Measurements from ENCODE around the gene RCOR1. TPM values are rescaled to one million over a fixed set of nuclear protein-coding genes. Genes with fewer than 3 reads are reported as not detected.
"Not testable (repeated sequence)": the region's sequence is repeated elsewhere in the genome, so short reads cannot be mapped to it uniquely, and the experiment has no call there.

Gene RCOR1
- total RNA-seq, 5 donors from 2014 or later (not counting 1 experiment from before 2014, with no cell fraction given): 17.7 to 25.0 (median 18.7) TPM

DNA sequence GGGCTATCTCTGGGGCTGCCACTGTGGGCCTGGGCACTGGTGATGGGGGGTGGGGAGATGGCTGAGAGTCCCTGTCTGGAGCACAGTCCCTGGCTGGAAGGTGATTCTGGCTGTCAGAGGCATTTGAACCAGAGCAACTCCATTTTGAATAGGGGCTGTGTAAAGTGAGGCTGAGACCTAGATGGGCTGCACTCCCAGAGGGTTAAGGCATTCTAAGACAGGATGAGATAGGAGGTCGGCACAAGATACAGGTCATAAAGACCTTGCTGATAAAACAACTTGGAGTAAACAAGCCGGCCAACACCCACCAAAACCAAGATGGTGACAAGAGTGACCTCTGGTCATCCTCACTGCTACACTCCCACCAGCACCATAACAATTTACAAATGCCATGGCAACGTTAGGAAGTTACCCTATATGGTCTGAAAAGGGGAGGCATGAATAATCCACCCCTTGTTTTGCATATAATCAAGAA is 41.5 kb upstream of the RCOR1 start:
- H3K4me3 ChIP-seq (ENCODE audit: control insufficient read depth in 1 of 2, extremely low read depth in 1 of 2, low read length in 1 of 2); POLR2A ChIA-PET; H3K9me3 ChIP-seq; H3K36me3 Mint-ChIP-seq; CTCF ChIA-PET; H3K27ac ChIP-seq (ENCODE audit: low read length); H3K4me1 Mint-ChIP-seq; H3K9me3 Mint-ChIP-seq; ATAC-seq (replicated peaks in 1 of 4); H3K36me3 ChIP-seq (ENCODE audit: control insufficient read depth in 2 of 2, extremely low read depth in 1 of 2, insufficient read depth in 1 of 2, low read length in 1 of 2); DNase-seq; H3K4me3 Mint-ChIP-seq; H3K27ac Mint-ChIP-seq: not testable (repeated sequence)
- Histone ChIP-seq H3K27me3 (replicated peaks in 1 of 2; ENCODE audit: control insufficient read depth in 2 of 2, extremely low read depth in 1 of 2, insufficient read depth in 2 of 2, low read length in 1 of 2) (peaks cover 2 to 43% of the 10 kb centered on the region in 2 experiments), H3K4me1 (ENCODE audit: control insufficient read depth in 1 of 2, extremely low read depth in 1 of 2, insufficient read depth in 2 of 2, low read length in 2 of 2) (peaks cover 3 to 11% of the 10 kb centered on the region in 2 experiments)
- no CpG with 5 or more reads among the region's 3 CpGs for WGBS (ENCODE audit: insufficient coverage)
- peaks cover 21 to 24% of the 10 kb centered on the region in 2 donors for H3K27me3 Mint-ChIP-seq

DNA sequence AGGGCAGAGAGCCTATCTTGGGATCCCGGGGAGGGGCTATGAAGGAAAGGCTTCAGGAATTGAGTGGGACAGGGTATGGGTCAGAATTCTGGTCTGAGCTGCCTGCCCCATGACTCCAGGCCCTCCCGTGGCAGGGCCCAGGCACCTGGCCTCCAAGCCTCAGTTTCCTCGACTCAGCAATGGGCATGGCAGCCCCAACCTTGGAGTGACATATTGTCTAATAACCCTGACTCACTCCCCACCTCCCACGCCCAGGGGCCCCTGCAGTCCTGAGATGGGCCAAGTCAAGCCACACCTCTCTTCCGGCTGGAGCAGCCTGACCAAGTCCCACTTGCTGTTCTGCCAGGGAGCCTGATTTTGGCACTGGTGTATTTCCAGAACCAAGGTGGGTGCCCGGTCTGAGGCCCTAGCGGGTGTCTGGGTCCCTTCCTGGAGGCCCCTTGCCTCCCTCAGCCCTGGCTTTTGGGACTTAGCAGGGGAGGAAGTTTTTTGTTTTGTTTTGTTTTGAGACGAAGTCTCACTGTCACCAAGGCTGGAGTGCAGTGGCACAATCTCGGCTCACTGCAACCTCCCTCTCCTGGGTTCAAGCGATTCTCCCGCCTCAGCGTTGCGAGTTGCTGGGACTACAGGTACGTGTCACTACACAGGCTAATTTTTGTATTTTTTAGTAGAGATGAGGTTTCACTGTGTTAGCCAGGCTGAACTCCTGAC is 40.3 kb upstream of the RCOR1 start:
- peaks cover 14 to 16% of the 10 kb centered on the region in 2 donors for H3K27me3 Mint-ChIP-seq
- no peak overlapping the region for H3K27ac ChIP-seq (ENCODE audit: low read length)
- WGBS (ENCODE audit: insufficient coverage): 54% methylated on average over 5 of the region's 14 CpGs
- H3K4me1 Mint-ChIP-seq: peaks cover 0 to 5% (median 2%) of the 10 kb centered on the region in 3 donors
- no peak for DNase-seq
- H3K4me3 Mint-ChIP-seq: no peak overlapping the region
- peaks cover 2 to 36% of the 10 kb centered on the region in 2 experiments for H3K27me3 ChIP-seq (replicated peaks in 1 of 2; ENCODE audit: control insufficient read depth in 2 of 2, extremely low read depth in 1 of 2, insufficient read depth in 2 of 2, low read length in 1 of 2)
- ChIA-PET CTCF (no interaction called here), POLR2A (no interaction called here)
- H3K27ac Mint-ChIP-seq: no peak overlapping the region
- H3K4me3 ChIP-seq (ENCODE audit: control insufficient read depth in 1 of 2, extremely low read depth in 1 of 2, low read length in 1 of 2): no peak overlapping the region
- peaks cover 3 to 13% of the 10 kb centered on the region in 2 experiments for H3K4me1 ChIP-seq (ENCODE audit: control insufficient read depth in 1 of 2, extremely low read depth in 1 of 2, insufficient read depth in 2 of 2, low read length in 2 of 2)
- ATAC-seq (replicated peaks in 1 of 4): no peak
- no peaks in the 10 kb centered on the region for H3K9me3 ChIP-seq
- H3K36me3 Mint-ChIP-seq: no peaks in the 10 kb centered on the region
- no peaks in the 10 kb centered on the region for H3K36me3 ChIP-seq (ENCODE audit: control insufficient read depth in 2 of 2, extremely low read depth in 1 of 2, insufficient read depth in 1 of 2, low read length in 1 of 2)
- no peaks in the 10 kb centered on the region for H3K9me3 Mint-ChIP-seq

DNA sequence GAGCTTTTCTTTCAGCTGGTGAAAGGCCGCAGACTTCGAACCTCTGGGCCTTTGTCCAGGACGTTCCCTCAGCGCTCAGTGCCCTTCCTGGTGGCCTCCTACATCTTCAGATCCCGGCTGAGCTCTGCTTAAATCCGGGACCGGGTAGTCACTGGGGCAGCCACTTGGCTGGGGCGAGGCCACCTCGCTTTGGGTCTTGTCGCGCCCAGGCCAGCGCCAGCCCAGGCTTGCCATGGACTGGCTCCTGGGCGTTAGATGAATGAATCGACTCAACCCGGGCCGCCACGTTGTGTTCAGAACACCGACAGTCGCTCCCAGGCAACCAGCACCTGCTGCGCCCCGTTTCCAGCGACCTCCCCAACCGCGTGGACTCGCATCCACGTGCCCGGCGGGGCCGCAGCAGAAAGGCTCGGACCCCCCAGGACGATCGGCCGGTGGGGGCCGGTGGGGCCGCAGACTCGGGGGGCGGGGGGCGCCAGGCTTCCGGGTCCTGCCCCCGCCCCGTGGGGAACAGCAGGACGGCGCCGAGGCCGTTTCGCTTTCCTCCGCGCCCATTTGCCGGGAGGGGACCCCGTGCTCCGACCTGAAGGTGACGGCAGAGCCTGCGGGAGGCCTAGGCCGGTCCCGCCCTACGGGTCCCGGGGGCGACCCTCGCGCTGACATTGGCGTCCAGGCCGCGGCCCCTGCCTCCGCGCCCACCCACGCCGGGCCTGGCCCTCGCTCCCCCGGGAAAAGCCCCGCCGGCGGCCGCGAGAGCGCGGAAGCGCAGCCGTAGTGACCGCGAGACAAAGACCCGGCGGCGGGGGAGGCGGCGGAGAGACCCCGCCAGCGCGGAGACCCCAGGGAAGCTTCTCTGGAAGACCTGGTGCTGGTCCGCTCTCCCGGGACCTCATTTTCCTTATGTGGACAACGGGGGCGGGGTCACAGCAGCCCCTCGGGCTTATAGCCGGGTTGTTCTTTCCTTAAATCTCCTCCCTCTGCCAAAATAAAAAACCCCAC is 37.3 kb upstream of the RCOR1 start:
- Histone ChIP-seq H3K27me3 (replicated peaks in 1 of 2; ENCODE audit: control insufficient read depth in 2 of 2, extremely low read depth in 1 of 2, insufficient read depth in 2 of 2, low read length in 1 of 2) (peaks cover 0 to 20% of the 10 kb centered on the region in 2 experiments), H3K36me3 (ENCODE audit: control insufficient read depth in 2 of 2, extremely low read depth in 1 of 2, insufficient read depth in 1 of 2, low read length in 1 of 2) (no peaks in the 10 kb centered on the region), H3K9me3 (no peaks in the 10 kb centered on the region), H3K4me3 (ENCODE audit: control insufficient read depth in 1 of 2, extremely low read depth in 1 of 2, low read length in 1 of 2) (peak overlapping the region; percentile 70 to 74), H3K27ac (ENCODE audit: low read length) (peak overlapping the region; percentile 80), H3K4me1 (ENCODE audit: control insufficient read depth in 1 of 2, extremely low read depth in 1 of 2, insufficient read depth in 2 of 2, low read length in 2 of 2) (peaks cover 3 to 13% of the 10 kb centered on the region in 2 experiments)
- POLR2A ChIA-PET: interaction anchor here in 1 of 2 donors (0.5 kb wide), 1 partner anchor 48 kb away, joined by 3 read pairs; no protein-coding TSS in a partner anchor
- Mint-ChIP-seq H3K4me3 (peak overlapping the region; percentile 69 to 74 (median 74)), H3K9me3 (no peaks in the 10 kb centered on the region), H3K4me1 (peaks cover 0 to 5% (median 2%) of the 10 kb centered on the region in 3 donors), H3K27me3 (peaks cover 4% of the 10 kb centered on the region in 2 donors), H3K27ac (peak overlapping the region in 1 of 2 donors; percentile 69), H3K36me3 (no peaks in the 10 kb centered on the region)
- WGBS (ENCODE audit: insufficient coverage): 9% methylated on average over 94 of the region's 94 CpGs
- CTCF ChIA-PET: no interaction called here
- peak; percentile 20 to 73 (median 51) for DNase-seq
- peak; percentile 88 to 95 (median 90) for ATAC-seq (replicated peaks in 1 of 4)

DNA sequence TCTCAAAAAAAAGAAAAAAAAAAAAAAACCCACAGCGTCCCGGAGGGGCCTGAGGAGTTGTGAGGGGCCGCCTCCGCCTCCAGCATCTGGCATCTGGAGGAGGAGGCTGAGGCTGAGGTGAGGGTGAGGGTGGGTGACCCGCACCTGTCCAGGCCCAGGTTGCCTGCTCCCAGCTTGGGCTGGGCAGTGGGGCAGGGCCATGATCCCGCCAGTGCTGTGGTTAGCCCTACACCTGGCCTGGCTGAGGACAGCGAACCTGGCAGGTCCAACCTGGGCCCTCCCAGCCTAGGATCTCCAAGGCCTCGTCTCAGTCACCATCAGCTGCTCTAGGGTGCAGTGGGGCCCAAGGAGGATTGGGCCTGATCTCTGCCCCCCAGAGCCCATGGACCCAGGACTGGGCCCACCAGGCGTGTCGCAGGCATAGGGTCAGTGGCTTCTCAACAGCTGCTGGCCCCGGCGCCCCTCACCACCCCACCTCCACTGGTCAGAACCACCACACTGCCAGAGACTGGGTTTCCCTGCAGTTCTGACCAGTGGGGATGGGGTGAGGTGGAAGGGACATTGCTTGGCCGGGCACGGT is 36.3 kb upstream of the RCOR1 start:
- CTCF ChIA-PET: no interaction called here

DNA sequence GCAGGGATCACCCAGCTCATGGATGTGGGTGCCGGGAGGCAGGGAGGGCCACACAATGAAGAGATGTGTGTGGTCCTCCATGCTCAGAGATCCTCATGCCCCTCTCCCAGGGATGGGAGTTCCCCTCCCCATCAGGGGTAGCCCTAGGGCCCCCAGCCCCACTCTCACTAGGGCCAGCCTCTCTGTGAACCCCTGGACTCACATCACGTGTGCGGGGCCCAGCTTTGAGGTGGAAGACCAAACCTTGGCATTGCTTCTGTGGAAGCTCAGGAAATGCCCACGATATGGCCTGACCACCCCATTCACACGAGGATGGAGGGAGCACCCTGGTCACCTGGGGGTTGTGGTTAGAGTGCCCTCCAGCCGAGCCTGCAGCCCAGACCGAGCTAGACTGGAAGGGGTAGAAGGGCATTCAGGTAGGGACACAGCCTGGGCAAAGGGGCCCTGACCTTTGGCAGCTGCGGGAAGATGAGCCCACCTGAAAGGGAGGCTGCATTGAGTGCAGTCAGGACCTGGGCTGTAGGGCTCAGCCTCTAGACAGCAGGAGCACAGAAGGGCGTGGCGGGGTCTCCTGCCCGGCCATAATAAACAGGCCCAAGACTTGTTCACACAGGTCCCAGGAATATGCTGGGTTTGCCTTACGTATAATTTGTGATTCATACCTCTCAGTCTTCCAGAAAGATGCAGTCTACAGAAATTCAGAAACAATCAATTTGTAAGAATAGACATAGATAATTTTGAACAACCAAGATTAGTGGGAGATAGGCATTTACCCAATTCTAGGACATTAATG is 34.8 kb upstream of the RCOR1 start:
- ATAC-seq (replicated peaks in 1 of 4): no peak

More for the DNA sequence above, 36.3 kb upstream of the RCOR1 start:
- Mint-ChIP-seq H3K4me3 (peak overlapping the region; percentile 44 to 74 (median 47)), H3K27me3 (no peaks in the 10 kb centered on the region), H3K27ac (no peak overlapping the region), H3K36me3 (no peaks in the 10 kb centered on the region), H3K4me1 (peaks cover 0 to 5% (median 2%) of the 10 kb centered on the region in 3 donors), H3K9me3 (no peaks in the 10 kb centered on the region)
- Histone ChIP-seq H3K27ac (ENCODE audit: low read length) (no peak overlapping the region), H3K4me3 (ENCODE audit: control insufficient read depth in 1 of 2, extremely low read depth in 1 of 2, low read length in 1 of 2) (no peak overlapping the region), H3K9me3 (no peaks in the 10 kb centered on the region), H3K27me3 (replicated peaks in 1 of 2; ENCODE audit: control insufficient read depth in 2 of 2, extremely low read depth in 1 of 2, insufficient read depth in 2 of 2, low read length in 1 of 2) (peaks cover 0 to 13% of the 10 kb centered on the region in 2 experiments), H3K4me1 (ENCODE audit: control insufficient read depth in 1 of 2, extremely low read depth in 1 of 2, insufficient read depth in 2 of 2, low read length in 2 of 2) (peaks cover 3 to 13% of the 10 kb centered on the region in 2 experiments), H3K36me3 (ENCODE audit: control insufficient read depth in 2 of 2, extremely low read depth in 1 of 2, insufficient read depth in 1 of 2, low read length in 1 of 2) (no peaks in the 10 kb centered on the region)
- DNase-seq (no peak), ATAC-seq (replicated peaks in 1 of 4) (no peak)
- POLR2A ChIA-PET: interaction anchor here in 1 of 2 donors (0.5 kb wide), 1 partner anchor 47 kb away, joined by 3 read pairs; no protein-coding TSS in a partner anchor
- 92% methylated on average over 9 of the region's 14 CpGs for WGBS (ENCODE audit: insufficient coverage)

More for the DNA sequence above, 34.8 kb upstream of the RCOR1 start:
- no peaks in the 10 kb centered on the region for H3K9me3 Mint-ChIP-seq
- Histone ChIP-seq H3K27ac (ENCODE audit: low read length) (no peak overlapping the region), H3K36me3 (ENCODE audit: control insufficient read depth in 2 of 2, extremely low read depth in 1 of 2, insufficient read depth in 1 of 2, low read length in 1 of 2) (no peaks in the 10 kb centered on the region), H3K27me3 (replicated peaks in 1 of 2; ENCODE audit: control insufficient read depth in 2 of 2, extremely low read depth in 1 of 2, insufficient read depth in 2 of 2, low read length in 1 of 2) (peaks cover 0 to 7% of the 10 kb centered on the region in 2 experiments), H3K9me3 (no peaks in the 10 kb centered on the region), H3K4me3 (ENCODE audit: control insufficient read depth in 1 of 2, extremely low read depth in 1 of 2, low read length in 1 of 2) (no peak overlapping the region), H3K4me1 (ENCODE audit: control insufficient read depth in 1 of 2, extremely low read depth in 1 of 2, insufficient read depth in 2 of 2, low read length in 2 of 2) (peaks cover 3 to 13% of the 10 kb centered on the region in 2 experiments)
- H3K4me1 Mint-ChIP-seq: peaks cover 0 to 5% (median 2%) of the 10 kb centered on the region in 3 donors
- ChIA-PET POLR2A (no interaction called here), CTCF (no interaction called here)
- no peaks in the 10 kb centered on the region for H3K27me3 Mint-ChIP-seq
- no peaks in the 10 kb centered on the region for H3K36me3 Mint-ChIP-seq
- peak overlapping the region in 1 of 2 donors; percentile 31 for H3K27ac Mint-ChIP-seq
- 96% methylated on average over 7 of the region's 12 CpGs for WGBS (ENCODE audit: insufficient coverage)
- H3K4me3 Mint-ChIP-seq: no peak overlapping the region
- DNase-seq: no peak

Measured in T-cell (primary cell).